Measurements from ENCODE around the gene IL13RA1. TPM values are rescaled to one million over a fixed set of nuclear protein-coding genes. Genes with fewer than 3 reads are reported as not detected.

Gene IL13RA1
- total and polyA plus RNA-seq, 2 of the 13 experiments (the other 11 are each of a cell fraction or from before 2014, with no cell fraction given) = 56.6 to 73.5 TPM

GRCh38 chrX:118726887-118727685 lies at the start of gene IL13RA1 (continued):
- TF ChIP-seq TRAFD1 (CRISPR knock-in tag; IDR thresholded peaks at IDR 0.05; ENCODE audit: borderline replicate concordance) (no peak), MIER2 (CRISPR knock-in tag; IDR thresholded peaks at IDR 0.05) (no peak), ZNF670 (CRISPR knock-in tag; IDR thresholded peaks at IDR 0.05; ENCODE audit: borderline replicate concordance) (no peak), ERF (CRISPR knock-in tag; IDR thresholded peaks at IDR 0.05) (no peak), ZNF891 (CRISPR knock-in tag; IDR thresholded peaks at IDR 0.05) (no peak), ZNF709 (CRISPR knock-in tag; IDR thresholded peaks at IDR 0.05) (no peak), KAT8 (CRISPR knock-in tag; IDR thresholded peaks at IDR 0.05) (peak; percentile 37), JUN (CRISPR knock-in tag; IDR thresholded peaks at IDR 0.05) (peak; percentile 68; the same call in 1 of the 2 replicates), ZNF230 (CRISPR knock-in tag; IDR thresholded peaks at IDR 0.05) (no peak), ZNF530 (CRISPR knock-in tag; IDR thresholded peaks at IDR 0.05; ENCODE audit: low read depth) (no peak), ZNF205 (CRISPR knock-in tag; IDR thresholded peaks at IDR 0.05) (no peak), ZNF292 (CRISPR knock-in tag; IDR thresholded peaks at IDR 0.05; ENCODE audit: borderline replicate concordance, low read depth) (no peak; the same call in 1 of the 2 replicates), SP2 (CRISPR knock-in tag; IDR thresholded peaks at IDR 0.05) (no peak), RORA (CRISPR knock-in tag; IDR thresholded peaks at IDR 0.05) (no peak), THYN1 (CRISPR knock-in tag; IDR thresholded peaks at IDR 0.05; ENCODE audit: borderline replicate concordance, low read depth) (no peak)
- TF ChIP-seq, protein P1, sequence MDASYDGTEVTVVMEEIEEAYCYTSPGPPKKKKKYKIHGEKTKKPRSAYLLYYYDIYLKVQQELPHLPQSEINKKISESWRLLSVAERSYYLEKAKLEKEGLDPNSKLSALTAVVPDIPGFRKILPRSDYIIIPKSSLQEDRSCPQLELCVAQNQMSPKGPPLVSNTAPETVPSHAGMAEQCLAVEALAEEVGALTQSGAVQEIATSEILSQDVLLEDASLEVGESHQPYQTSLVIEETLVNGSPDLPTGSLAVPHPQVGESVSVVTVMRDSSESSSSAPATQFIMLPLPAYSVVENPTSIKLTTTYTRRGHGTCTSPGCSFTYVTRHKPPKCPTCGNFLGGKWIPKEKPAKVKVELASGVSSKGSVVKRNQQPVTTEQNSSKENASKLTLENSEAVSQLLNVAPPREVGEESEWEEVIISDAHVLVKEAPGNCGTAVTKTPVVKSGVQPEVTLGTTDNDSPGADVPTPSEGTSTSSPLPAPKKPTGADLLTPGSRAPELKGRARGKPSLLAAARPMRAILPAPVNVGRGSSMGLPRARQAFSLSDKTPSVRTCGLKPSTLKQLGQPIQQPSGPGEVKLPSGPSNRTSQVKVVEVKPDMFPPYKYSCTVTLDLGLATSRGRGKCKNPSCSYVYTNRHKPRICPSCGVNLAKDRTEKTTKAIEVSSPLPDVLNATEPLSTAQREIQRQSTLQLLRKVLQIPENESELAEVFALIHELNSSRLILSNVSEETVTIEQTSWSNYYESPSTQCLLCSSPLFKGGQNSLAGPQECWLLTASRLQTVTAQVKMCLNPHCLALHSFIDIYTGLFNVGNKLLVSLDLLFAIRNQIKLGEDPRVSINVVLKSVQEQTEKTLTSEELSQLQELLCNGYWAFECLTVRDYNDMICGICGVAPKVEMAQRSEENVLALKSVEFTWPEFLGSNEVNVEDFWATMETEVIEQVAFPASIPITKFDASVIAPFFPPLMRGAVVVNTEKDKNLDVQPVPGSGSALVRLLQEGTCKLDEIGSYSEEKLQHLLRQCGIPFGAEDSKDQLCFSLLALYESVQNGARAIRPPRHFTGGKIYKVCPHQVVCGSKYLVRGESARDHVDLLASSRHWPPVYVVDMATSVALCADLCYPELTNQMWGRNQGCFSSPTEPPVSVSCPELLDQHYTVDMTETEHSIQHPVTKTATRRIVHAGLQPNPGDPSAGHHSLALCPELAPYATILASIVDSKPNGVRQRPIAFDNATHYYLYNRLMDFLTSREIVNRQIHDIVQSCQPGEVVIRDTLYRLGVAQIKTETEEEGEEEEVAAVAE (CRISPR knock-in tag; IDR thresholded peaks at IDR 0.05; ENCODE audit: borderline replicate concordance) = no peak
- TF ChIP-seq, protein P2, sequence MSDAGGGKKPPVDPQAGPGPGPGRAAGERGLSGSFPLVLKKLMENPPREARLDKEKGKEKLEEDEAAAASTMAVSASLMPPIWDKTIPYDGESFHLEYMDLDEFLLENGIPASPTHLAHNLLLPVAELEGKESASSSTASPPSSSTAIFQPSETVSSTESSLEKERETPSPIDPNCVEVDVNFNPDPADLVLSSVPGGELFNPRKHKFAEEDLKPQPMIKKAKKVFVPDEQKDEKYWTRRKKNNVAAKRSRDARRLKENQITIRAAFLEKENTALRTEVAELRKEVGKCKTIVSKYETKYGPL (CRISPR knock-in tag; IDR thresholded peaks at IDR 0.05) = no peak
- TF ChIP-seq, protein P3, sequence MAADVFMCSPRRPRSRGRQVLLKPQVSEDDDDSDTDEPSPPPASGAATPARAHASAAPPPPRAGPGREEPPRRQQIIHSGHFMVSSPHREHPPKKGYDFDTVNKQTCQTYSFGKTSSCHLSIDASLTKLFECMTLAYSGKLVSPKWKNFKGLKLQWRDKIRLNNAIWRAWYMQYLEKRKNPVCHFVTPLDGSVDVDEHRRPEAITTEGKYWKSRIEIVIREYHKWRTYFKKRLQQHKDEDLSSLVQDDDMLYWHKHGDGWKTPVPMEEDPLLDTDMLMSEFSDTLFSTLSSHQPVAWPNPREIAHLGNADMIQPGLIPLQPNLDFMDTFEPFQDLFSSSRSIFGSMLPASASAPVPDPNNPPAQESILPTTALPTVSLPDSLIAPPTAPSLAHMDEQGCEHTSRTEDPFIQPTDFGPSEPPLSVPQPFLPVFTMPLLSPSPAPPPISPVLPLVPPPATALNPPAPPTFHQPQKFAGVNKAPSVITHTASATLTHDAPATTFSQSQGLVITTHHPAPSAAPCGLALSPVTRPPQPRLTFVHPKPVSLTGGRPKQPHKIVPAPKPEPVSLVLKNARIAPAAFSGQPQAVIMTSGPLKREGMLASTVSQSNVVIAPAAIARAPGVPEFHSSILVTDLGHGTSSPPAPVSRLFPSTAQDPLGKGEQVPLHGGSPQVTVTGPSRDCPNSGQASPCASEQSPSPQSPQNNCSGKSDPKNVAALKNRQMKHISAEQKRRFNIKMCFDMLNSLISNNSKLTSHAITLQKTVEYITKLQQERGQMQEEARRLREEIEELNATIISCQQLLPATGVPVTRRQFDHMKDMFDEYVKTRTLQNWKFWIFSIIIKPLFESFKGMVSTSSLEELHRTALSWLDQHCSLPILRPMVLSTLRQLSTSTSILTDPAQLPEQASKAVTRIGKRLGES (CRISPR knock-in tag; IDR thresholded peaks at IDR 0.05; ENCODE audit: borderline replicate concordance) = no peak
